Sigmoid colon (tissue), 7 donors: ENCODE results near the gene TSSK6. TPM values are rescaled to one million over a fixed set of nuclear protein-coding genes. Genes with fewer than 3 reads are reported as not detected.
A peak's percentile ranks its signal among the peaks of the same experiment; 100 is the strongest.

ENCODE experiments used
- DNase-seq: peaks from one replicate; pipeline ENCODE4 v3.0.0-alpha.2; 2019
- H3K27ac ChIP-seq, 4 donors: fragments of 200-600 bp; sonication (generic); one replicate each; pipeline ENCODE4 v1.5.1; 2016 to 2019; ENCODE audit warnings: mild to moderate bottlenecking in 1 of 4
- H3K27me3 ChIP-seq, 3 donors: fragments of 200-600 bp; sonication (generic); one replicate each; pipeline ENCODE4 v1.5.1; 2019; ENCODE audit warnings: mild to moderate bottlenecking in 1 of 3
- H3K36me3 ChIP-seq, 4 donors: fragments of 200-600 bp; sonication (generic); one replicate each; pipeline ENCODE4 v1.5.1; 2016 to 2019
- H3K4me1 ChIP-seq, 4 donors: fragments of 200-600 bp; sonication (generic); one replicate each; pipeline ENCODE4 v1.5.1; 2017 to 2019
- H3K4me3 ChIP-seq, 4 donors: fragments of 200-600 bp; sonication (generic); one replicate each; pipeline ENCODE4 v1.5.1; 2017 to 2019; ENCODE audit warnings: mild to moderate bottlenecking in 2 of 4, moderate library complexity in 1 of 4
- H3K9me3 ChIP-seq, 4 donors: fragments of 200-600 bp in 3 of 4; sonication (generic) in 3 of 4; one replicate each; pipeline versions ENCODE4 v1.5.1 to v1.6.1; 2013 to 2019
- EP300 ChIP-seq, 4 donors: sonication (generic); formaldehyde crosslinking; IDR thresholded peaks; one replicate each; pipeline ENCODE4 v1.6.1; 2017; ENCODE audit warnings: antibody characterized with exemption in 4 of 4
- POLR2A ChIP-seq, 2 donors: fragments of 450-650 bp; IDR thresholded peaks; one replicate each; pipeline ENCODE4 v1.6.1; 2016; ENCODE audit warnings: antibody characterized with exemption in 2 of 2, mild to moderate bottlenecking in 2 of 2, moderate library complexity in 2 of 2
- POLR2AphosphoS5 ChIP-seq, 4 donors: sonication (generic); formaldehyde crosslinking; IDR thresholded peaks; one replicate each; pipeline ENCODE4 v1.6.1; 2017; ENCODE audit warnings: antibody characterized with exemption in 4 of 4
- WGBS, 2 donors: extraction: QIAGEN DNeasy Blood & Tissue Kit; methylation state at CpG; one replicate each; pipeline ENCODE4 v1.1.7; 2013; 5-methylcytosine and 5-hydroxymethylcytosine counted together
- intact Hi-C: fragments of 100-400 bp; cut with DNase I; formaldehyde crosslinking; loops from one replicate; pipeline ENCODE4 v1.15.1; 2023
- polyA plus RNA-seq, 3 donors: library from polyadenylated mRNA; stranded (reverse); fragments of 200-250 nt; gene quantifications; one replicate each; pipeline ENCODE4 v1.2.3, GENCODE V29; 2013
- total RNA-seq, 4 donors: library from RNA; depleted of rRNA; stranded (reverse); fragments of >200 nt; gene quantifications; one replicate each; pipeline ENCODE4 v1.1.0, GENCODE V29; 2016
- TF ChIP-seq, protein P1 (sequence below), 4 experiments: fragments of 450-650 bp in 3 of 4; fragments of 200-600 bp in 1 of 4; IDR thresholded peaks; one replicate each; pipeline ENCODE4 v1.5.1; 2016 to 2019; ENCODE audit warnings: antibody characterized with exemption in 4 of 4, mild to moderate bottlenecking in 3 of 4, moderate library complexity in 2 of 4
- donor health status: healthy with polysubstance abuse.
- donor health status: Bipolar disorder and iron deficiency.
- donor health status: healthy.

TSSK6 gene
- total and polyA plus RNA-seq, 7 donors, result 1.2 to 3.3 (median 1.6) TPM

DNA sequence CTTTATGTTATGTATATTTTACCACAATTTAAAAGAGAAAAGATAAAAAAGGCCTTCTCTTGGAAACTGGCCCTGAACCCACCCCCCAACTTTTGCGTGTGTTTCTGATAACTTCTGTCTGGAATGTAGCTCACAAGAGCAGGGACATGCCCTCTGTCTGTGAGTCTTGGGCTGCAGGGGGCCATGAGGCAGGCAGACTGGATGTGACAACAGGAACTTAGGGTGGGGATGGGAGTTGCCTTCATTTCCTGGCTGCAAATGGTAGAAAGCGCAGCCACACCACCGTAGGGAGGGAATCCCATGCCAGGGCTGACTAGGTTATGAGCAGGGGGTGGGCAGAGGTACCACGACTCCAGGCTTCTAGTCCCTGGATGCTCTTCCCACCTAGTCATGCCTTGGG is 44.6 kb upstream of the TSSK6 start:
- H3K4me1 ChIP-seq, result no peaks in the 10 kb centered on the region
- H3K27me3 ChIP-seq, result no peaks in the 10 kb centered on the region
- no peak overlapping the region for H3K27ac ChIP-seq
- H3K36me3 ChIP-seq, result no peaks in the 10 kb centered on the region
- DNase-seq, result no peak
- no peaks in the 10 kb centered on the region for H3K9me3 ChIP-seq
- no peak overlapping the region for H3K4me3 ChIP-seq
- no peak for TF ChIP-seq POLR2AphosphoS5 (IDR thresholded peaks at IDR 0.05)
- TF ChIP-seq POLR2A (IDR thresholded peaks at IDR 0.05), result no peak
- TF ChIP-seq EP300 (IDR thresholded peaks at IDR 0.05), result no peak
- TF ChIP-seq, protein P1, sequence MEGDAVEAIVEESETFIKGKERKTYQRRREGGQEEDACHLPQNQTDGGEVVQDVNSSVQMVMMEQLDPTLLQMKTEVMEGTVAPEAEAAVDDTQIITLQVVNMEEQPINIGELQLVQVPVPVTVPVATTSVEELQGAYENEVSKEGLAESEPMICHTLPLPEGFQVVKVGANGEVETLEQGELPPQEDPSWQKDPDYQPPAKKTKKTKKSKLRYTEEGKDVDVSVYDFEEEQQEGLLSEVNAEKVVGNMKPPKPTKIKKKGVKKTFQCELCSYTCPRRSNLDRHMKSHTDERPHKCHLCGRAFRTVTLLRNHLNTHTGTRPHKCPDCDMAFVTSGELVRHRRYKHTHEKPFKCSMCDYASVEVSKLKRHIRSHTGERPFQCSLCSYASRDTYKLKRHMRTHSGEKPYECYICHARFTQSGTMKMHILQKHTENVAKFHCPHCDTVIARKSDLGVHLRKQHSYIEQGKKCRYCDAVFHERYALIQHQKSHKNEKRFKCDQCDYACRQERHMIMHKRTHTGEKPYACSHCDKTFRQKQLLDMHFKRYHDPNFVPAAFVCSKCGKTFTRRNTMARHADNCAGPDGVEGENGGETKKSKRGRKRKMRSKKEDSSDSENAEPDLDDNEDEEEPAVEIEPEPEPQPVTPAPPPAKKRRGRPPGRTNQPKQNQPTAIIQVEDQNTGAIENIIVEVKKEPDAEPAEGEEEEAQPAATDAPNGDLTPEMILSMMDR (IDR thresholded peaks at IDR 0.05), result no peak
- WGBS, 2 donors, result 65 to 90% methylated on average over 4 of the region's 4 CpGs
- intact Hi-C loops, result no loop called here

DNA sequence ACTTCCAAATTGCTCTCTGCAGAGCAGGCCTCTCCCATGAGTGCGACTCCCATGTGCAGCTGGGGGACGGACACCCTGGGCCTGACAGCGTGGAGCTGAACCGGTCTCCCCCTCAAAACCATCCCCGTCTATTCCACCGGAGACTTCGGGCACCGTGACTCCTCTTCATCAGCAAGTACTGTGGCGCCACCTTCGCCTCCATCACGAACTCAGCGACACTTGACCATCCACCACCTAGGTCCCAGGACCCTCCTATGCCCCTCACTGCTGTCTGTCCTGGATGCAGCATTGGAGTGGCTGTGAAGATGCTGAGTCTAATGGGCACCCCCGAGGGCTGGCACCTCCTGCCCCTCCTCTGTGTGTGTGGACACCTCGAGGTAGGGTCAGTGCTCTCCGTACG is 43.3 kb upstream of the TSSK6 start:
- no peak for TF ChIP-seq POLR2AphosphoS5 (IDR thresholded peaks at IDR 0.05)
- H3K36me3 ChIP-seq, result no peaks in the 10 kb centered on the region
- no peak overlapping the region for H3K27ac ChIP-seq
- intact Hi-C loops, result no loop called here
- no peaks in the 10 kb centered on the region for H3K27me3 ChIP-seq
- H3K9me3 ChIP-seq, result no peaks in the 10 kb centered on the region
- H3K4me3 ChIP-seq, result no peak overlapping the region
- WGBS, 2 donors, result 95% methylated on average over 16 of the region's 16 CpGs
- no peaks in the 10 kb centered on the region for H3K4me1 ChIP-seq
- DNase-seq, result no peak

DNA sequence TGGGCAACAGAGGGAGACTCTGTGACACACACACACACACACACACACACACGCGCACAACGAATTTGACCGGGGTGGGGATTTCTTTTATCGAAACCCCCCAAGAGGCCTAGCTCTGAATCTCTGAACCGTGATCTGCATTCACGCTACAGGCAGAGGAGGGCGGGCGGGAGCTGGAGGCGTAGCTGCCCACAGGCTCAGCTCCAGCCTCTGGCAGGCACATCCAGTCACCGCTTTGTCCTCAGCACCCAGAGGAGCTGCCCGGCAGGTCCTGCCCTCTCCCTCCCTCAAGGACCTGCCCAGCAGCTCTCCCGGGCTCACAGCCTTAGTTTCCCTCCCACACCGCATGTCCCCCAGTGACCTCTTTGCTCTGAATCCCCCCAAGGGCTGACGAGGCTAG is 42.7 kb upstream of the TSSK6 start:
- WGBS, 2 donors, result 80 to 84% methylated on average over 15 of the region's 15 CpGs
- TF ChIP-seq, protein P1 (IDR thresholded peaks at IDR 0.05), result no peak
- TF ChIP-seq EP300 (IDR thresholded peaks at IDR 0.05) (no peak), POLR2AphosphoS5 (IDR thresholded peaks at IDR 0.05) (no peak)
- no peak overlapping the region for H3K27ac ChIP-seq
- H3K9me3 ChIP-seq, result no peaks in the 10 kb centered on the region
- no peaks in the 10 kb centered on the region for H3K27me3 ChIP-seq
- no peak overlapping the region for H3K4me3 ChIP-seq
- intact Hi-C loops, result no loop called here
- no peaks in the 10 kb centered on the region for H3K4me1 ChIP-seq
- no peak for DNase-seq
- no peaks in the 10 kb centered on the region for H3K36me3 ChIP-seq

DNA sequence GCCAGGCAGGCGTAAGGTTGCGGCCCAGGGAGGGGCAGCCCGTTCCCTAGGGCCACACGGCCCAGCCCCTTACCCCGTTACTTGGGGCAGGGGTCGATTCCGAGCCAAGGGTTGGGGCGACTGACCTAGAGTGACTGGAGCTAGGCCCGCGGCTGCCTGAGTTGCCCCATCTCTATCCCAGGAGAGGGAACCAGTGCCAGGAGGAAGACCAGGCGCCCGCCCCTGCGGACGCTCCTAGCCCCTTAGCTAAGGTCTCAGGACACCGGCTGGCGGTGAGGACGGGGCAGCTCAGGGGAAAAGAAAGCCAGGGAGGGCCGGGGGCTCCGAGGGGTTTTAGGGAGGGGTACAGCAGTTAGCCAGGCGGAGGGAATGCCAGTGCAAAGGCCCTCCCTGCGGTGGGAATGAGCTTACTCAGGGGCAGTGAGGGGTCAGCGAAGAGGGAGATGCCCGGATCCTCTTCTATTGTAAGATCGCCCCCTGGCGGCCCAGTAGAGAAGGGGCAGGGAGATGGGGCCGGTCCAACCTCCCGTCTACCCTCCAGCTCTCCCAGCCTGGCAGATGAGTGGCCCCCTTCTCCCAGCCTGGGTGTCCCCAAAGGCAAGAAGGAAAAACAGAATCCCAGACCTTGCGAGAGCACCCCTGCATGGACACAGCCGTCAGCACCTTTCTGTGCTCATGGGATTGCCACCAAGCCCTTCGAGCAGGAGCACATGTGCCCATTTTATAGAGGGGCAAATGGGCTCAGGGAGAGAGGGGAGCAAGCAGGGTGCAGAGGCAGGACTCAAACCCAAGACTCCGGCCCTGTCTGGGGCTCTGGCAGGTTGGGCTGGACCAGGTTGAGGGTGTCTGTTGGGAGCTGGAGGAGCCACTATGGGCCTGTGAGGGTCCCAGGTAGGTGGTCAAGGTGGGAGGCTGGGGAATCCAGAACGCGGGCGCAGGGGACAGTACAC is 39.0 kb upstream of the TSSK6 start:
- intact Hi-C loops, result loop anchor here (1.0 kb wide), 1 partner anchor 22 kb away; no protein-coding TSS in a partner anchor
- 66 to 70% methylated on average over 34 of the region's 34 CpGs for WGBS, 2 donors
- no peaks in the 10 kb centered on the region for H3K36me3 ChIP-seq
- peaks cover 0 to 17% (median 5%) of the 10 kb centered on the region in 3 donors for H3K27me3 ChIP-seq
- no peak for DNase-seq
- H3K27ac ChIP-seq, result no peak overlapping the region
- no peaks in the 10 kb centered on the region for H3K4me1 ChIP-seq
- TF ChIP-seq, protein P1 (IDR thresholded peaks at IDR 0.05), result peak in 3 of 4 experiments; percentile 16 to 73 (median 33)
- TF ChIP-seq EP300 (IDR thresholded peaks at IDR 0.05), result no peak
- no peaks in the 10 kb centered on the region for H3K9me3 ChIP-seq
- no peak overlapping the region for H3K4me3 ChIP-seq

DNA sequence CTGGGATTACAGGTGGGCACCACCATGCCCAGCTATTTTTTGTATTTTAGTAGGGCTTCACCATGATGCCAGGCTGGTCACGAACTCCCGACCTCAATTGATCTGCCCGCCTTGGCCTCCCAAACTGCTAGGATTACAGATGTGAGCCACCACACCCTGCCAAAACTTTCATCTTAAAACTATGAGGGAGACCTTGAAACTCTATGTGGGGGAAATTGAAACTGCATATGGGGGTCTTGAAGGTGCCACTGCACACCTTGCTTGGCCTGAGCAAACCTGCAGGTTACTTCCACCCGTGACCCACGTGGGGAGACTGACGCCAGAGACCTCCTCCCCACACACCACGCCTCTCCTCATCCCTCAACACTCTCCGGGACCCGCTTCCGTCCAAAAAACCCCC is 38.3 kb upstream of the TSSK6 start:
- WGBS, 2 donors, result 88 to 90% methylated on average over 10 of the region's 10 CpGs
- DNase-seq, result no peak
- Histone ChIP-seq H3K36me3 (no peaks in the 10 kb centered on the region), H3K27me3 (peaks cover 0 to 23% (median 12%) of the 10 kb centered on the region in 3 donors), H3K27ac (no peak overlapping the region), H3K4me1 (no peaks in the 10 kb centered on the region), H3K9me3 (no peaks in the 10 kb centered on the region), H3K4me3 (no peak overlapping the region)
- TF ChIP-seq POLR2AphosphoS5 (IDR thresholded peaks at IDR 0.05) (no peak), POLR2A (IDR thresholded peaks at IDR 0.05) (no peak), EP300 (IDR thresholded peaks at IDR 0.05) (no peak)
- TF ChIP-seq, protein P1 (IDR thresholded peaks at IDR 0.05), result no peak
- intact Hi-C loops, result loop anchor here (1.0 kb wide), 1 partner anchor 21 kb away; no protein-coding TSS in a partner anchor
